Hippocampal formation (tissue), 2 donors: ENCODE results near the gene CCDC149.

Experiments
- DNase-seq, 2 donors: peaks; one replicate each; lab custom pipeline; 2025; lab: John Stamatoyannopoulos, UW

Gene CCDC149

GRCh38 chr4:24777536-24778463 lies 135.0 kb downstream of the CCDC149 start:
- DNase-seq, result no peak

GRCh38 chr4:24775750-24776149 lies 137.1 kb downstream of the CCDC149 start:
- no peak for DNase-seq

- no peak for DNase-seq
Measured at GRCh38 chr4:24775032-24775605, 137.7 kb downstream of the CCDC149 start.

GRCh38 chr4:24774452-24774851 lies 138.4 kb downstream of the CCDC149 start:
- DNase-seq, result no peak

- no peak for DNase-seq
Measured at GRCh38 chr4:24772952-24773351, 139.9 kb downstream of the CCDC149 start.

- no peak for DNase-seq
Measured at GRCh38 chr4:24772061-24772705, 140.7 kb downstream of the CCDC149 start.

GRCh38 chr4:24771241-24771640 lies 141.6 kb downstream of the CCDC149 start:
- no peak for DNase-seq

- no peak for DNase-seq
Measured at GRCh38 chr4:24770667-24771066, 142.2 kb downstream of the CCDC149 start.

- no peak for DNase-seq
Measured at GRCh38 chr4:24770032-24770584, 142.7 kb downstream of the CCDC149 start.

GRCh38 chr4:24769571-24769970 lies 143.3 kb downstream of the CCDC149 start:
- DNase-seq, result no peak

GRCh38 chr4:24768604-24769003 lies 144.2 kb downstream of the CCDC149 start:
- no peak for DNase-seq

- no peak for DNase-seq
Measured at GRCh38 chr4:24768006-24768405, 144.8 kb downstream of the CCDC149 start.

- no peak for DNase-seq
Measured at GRCh38 chr4:24765376-24765988, 147.4 kb downstream of the CCDC149 start.

- no peak for DNase-seq
Measured at GRCh38 chr4:24764345-24764744, 148.5 kb downstream of the CCDC149 start.

GRCh38 chr4:24763631-24764297 lies 149.1 kb downstream of the CCDC149 start:
- no peak for DNase-seq
